ENCODE results near the gene PRSS57.
"Not testable (repeated sequence)": the region's sequence is repeated elsewhere in the genome, so short reads cannot be mapped to it uniquely, and the experiment has no call there.

DNA sequence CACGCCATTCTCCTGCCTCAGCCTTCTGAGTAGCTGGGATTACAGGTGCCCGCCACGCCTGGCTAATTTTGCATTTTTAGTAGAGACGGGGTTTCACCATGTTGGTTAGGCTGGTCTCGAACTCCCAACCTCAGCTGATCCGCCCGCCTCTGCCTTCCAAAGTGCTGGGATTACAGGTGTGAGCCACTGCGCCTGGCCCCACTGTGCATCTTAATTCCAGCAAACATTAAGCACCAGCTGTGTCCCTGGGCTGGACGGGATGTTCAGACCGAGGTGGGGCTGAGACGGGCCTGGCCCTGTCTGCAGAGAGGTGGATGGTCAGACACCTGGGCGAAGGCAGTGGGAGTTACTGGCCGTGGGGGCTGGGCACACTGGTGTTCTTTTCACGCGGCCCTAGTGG, 34.3 kb upstream of the PRSS57 start:
- TF ChIP-seq EZH2 (IDR thresholded peaks at IDR 0.05; ENCODE audit: borderline replicate concordance, insufficient read depth, low read depth, low read length, poor library complexity, severe bottlenecking) = not testable (repeated sequence)
- TF ChIP-seq, protein P1, sequence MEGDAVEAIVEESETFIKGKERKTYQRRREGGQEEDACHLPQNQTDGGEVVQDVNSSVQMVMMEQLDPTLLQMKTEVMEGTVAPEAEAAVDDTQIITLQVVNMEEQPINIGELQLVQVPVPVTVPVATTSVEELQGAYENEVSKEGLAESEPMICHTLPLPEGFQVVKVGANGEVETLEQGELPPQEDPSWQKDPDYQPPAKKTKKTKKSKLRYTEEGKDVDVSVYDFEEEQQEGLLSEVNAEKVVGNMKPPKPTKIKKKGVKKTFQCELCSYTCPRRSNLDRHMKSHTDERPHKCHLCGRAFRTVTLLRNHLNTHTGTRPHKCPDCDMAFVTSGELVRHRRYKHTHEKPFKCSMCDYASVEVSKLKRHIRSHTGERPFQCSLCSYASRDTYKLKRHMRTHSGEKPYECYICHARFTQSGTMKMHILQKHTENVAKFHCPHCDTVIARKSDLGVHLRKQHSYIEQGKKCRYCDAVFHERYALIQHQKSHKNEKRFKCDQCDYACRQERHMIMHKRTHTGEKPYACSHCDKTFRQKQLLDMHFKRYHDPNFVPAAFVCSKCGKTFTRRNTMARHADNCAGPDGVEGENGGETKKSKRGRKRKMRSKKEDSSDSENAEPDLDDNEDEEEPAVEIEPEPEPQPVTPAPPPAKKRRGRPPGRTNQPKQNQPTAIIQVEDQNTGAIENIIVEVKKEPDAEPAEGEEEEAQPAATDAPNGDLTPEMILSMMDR (IDR thresholded peaks at IDR 0.05) = not testable (repeated sequence)

All from B cell (primary cell).